Measurements from ENCODE around the gene SUMO2. TPM values are rescaled to one million over a fixed set of nuclear protein-coding genes. Genes with fewer than 3 reads are reported as not detected.

SUMO2 gene
- total RNA-seq, 1 experiment from 2014 or later: 675 TPM

DNA sequence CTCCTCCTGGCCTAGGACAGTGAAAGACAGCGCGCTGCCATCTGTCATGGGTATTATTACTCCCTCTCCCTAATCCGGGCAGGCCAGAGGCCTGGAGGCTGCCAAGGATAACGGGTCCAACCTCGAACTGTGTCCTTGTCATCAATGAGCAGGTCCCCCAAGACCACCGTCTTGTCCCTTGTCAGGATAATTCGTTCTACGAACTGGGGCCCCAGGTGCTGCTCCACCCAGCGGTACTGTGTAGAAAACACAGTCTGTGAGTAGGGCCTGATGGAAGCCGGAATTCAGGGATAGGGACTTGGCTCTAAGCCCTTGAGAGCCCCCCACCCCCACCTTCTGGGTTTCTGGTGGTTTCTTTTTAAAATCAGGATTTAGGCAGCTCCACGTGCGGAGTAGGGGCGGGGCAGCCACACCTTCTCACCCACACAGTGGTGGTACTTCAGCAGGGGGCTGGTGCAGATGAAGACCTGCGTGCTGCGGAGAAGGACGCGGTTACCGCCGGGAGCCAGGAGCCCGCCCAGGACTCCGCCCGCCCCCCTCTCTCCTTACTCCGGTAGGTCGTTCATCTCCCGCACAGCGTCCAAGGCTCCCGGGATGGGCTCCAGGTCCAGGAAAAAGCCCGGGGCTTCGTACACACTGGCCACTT is 52.0 kb downstream of the SUMO2 start:
- Histone ChIP-seq H3K36me3 (ENCODE audit: control insufficient read depth, insufficient read depth, low read length) (peaks cover 4% of the 10 kb centered on the region), H3K4me3 (ENCODE audit: low read depth, low read length) (peak overlapping the region; percentile 85), H3K27me3 (replicated peaks; ENCODE audit: control insufficient read depth, insufficient read depth, low read length) (no peaks in the 10 kb centered on the region), H3K9me3 (no peaks in the 10 kb centered on the region), H3K4me1 (peaks cover 19% of the 10 kb centered on the region)
- Mint-ChIP-seq H3K9me3 (ENCODE audit: unreplicated experiment) (no peaks in the 10 kb centered on the region), H3K27me3 (ENCODE audit: insufficient read depth, unreplicated experiment) (no peaks in the 10 kb centered on the region), H3K27ac (ENCODE audit: unreplicated experiment) (peak overlapping the region; percentile 91), H3K4me3 (ENCODE audit: unreplicated experiment) (peak overlapping the region; percentile 93), H3K36me3 (ENCODE audit: insufficient read depth, unreplicated experiment) (peaks cover 73% of the 10 kb centered on the region), H3K4me1 (ENCODE audit: low read depth, unreplicated experiment) (peaks cover 8% of the 10 kb centered on the region)
- DNase-seq: peak; percentile 71 to 75
- TSS peak; percentile 53 for BruUV-seq (replicated peaks)
- intact Hi-C loops (cut with micrococcal nuclease; ENCODE audit: unreplicated experiment): loop anchor here (1.0 to 5.0 kb wide), 4 partner anchors 16 to 72 kb away; partner anchors contain the start of gene JPT1
- ChIA-PET CTCF (interaction anchor here (0.8 to 3.7 kb wide), 9 partner anchors 12 to 170 kb away, joined by 3 to 30 read pairs (median 4); partner anchors contain the start of genes ARMC7 and SLC16A5), POLR2A (interaction anchor here (0.6 to 1.3 kb wide), 6 partner anchors 21 to 263 kb away, joined by 3 to 5 read pairs (median 4); partner anchors contain the start of genes ARMC7, MIF4GD and SLC16A5)
- TF ChIP-seq CTCF (IDR thresholded peaks at IDR 0.05; ENCODE audit: insufficient read depth in 1 of 2, low read depth in 1 of 2, low read length in 1 of 2, severe bottlenecking in 1 of 2, unreplicated experiment in 1 of 2): peak; percentile 47 to 73

DNA sequence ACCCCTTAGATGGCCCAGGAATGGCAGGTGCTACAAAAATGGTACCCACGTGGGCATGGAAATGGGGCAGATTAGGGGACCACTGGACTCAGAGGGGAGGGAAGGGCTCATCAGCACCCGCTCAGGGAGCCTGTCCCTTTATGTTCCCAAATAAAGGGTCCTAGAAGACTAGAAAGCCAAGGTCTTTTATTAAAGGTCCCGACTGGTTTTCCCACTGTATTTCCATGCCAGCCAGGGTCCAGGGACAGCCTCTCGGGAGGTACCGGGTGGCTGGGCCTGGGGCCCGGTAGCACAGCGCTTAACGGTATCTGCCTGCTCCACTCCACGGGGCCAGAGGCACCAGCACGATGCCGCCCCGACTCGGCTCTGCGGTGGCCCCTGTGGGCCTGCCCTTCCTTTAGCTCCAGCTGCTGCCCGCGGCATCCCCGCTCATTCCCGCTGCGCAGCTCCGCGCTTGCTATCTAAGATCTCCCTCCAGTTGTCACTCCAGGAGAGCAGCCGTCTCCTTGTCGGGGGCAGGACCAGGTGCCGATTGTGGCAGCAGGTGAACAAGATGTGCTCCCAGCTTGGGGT is 52.6 kb downstream of the SUMO2 start:
- no peaks in the 10 kb centered on the region for H3K9me3 Mint-ChIP-seq (ENCODE audit: unreplicated experiment)
- Histone ChIP-seq H3K9me3 (no peaks in the 10 kb centered on the region), H3K4me3 (ENCODE audit: low read depth, low read length) (peak overlapping the region; percentile 85), H3K27me3 (replicated peaks; ENCODE audit: control insufficient read depth, insufficient read depth, low read length) (no peaks in the 10 kb centered on the region), H3K4me1 (peaks cover 20% of the 10 kb centered on the region), H3K36me3 (ENCODE audit: control insufficient read depth, insufficient read depth, low read length) (peaks cover 4% of the 10 kb centered on the region)
- TF ChIP-seq CTCF (IDR thresholded peaks at IDR 0.05; ENCODE audit: insufficient read depth in 1 of 2, low read depth in 1 of 2, low read length in 1 of 2, severe bottlenecking in 1 of 2, unreplicated experiment in 1 of 2): no peak
- peaks cover 73% of the 10 kb centered on the region for H3K36me3 Mint-ChIP-seq (ENCODE audit: insufficient read depth, unreplicated experiment)
- peak overlapping the region; percentile 93 for H3K4me3 Mint-ChIP-seq (ENCODE audit: unreplicated experiment)
- ChIA-PET CTCF (interaction anchor here (1.3 to 3.7 kb wide), 4 partner anchors 16 to 70 kb away, joined by 3 to 30 read pairs (median 12); partner anchors contain the start of genes ARMC7 and SLC16A5), POLR2A (no interaction called here)
- DNase-seq: no peak
- no TSS peak for BruUV-seq (replicated peaks)
- intact Hi-C loops (cut with micrococcal nuclease; ENCODE audit: unreplicated experiment): loop anchor here (2.0 to 5.0 kb wide), 2 partner anchors 25 to 72 kb away; partner anchors contain the start of gene JPT1
- no peaks in the 10 kb centered on the region for H3K27me3 Mint-ChIP-seq (ENCODE audit: insufficient read depth, unreplicated experiment)
- H3K27ac Mint-ChIP-seq (ENCODE audit: unreplicated experiment): peak overlapping the region; percentile 91
- peaks cover 12% of the 10 kb centered on the region for H3K4me1 Mint-ChIP-seq (ENCODE audit: low read depth, unreplicated experiment)

GRCh38 chr17:75129576-75129975 is 53.2 kb downstream of the SUMO2 start:
- ChIA-PET POLR2A (interaction anchor here (0.5 kb wide), 1 partner anchor 100 kb away, joined by 3 read pairs; no protein-coding TSS in a partner anchor), CTCF (interaction anchor here (2.3 to 3.7 kb wide), 2 partner anchors 16 to 70 kb away, joined by 20 to 30 read pairs; no protein-coding TSS in a partner anchor)
- H3K27me3 ChIP-seq (replicated peaks; ENCODE audit: control insufficient read depth, insufficient read depth, low read length): no peaks in the 10 kb centered on the region
- H3K4me3 Mint-ChIP-seq (ENCODE audit: unreplicated experiment): peak overlapping the region; percentile 93
- H3K9me3 Mint-ChIP-seq (ENCODE audit: unreplicated experiment): no peaks in the 10 kb centered on the region
- no peak for DNase-seq
- TF ChIP-seq CTCF (IDR thresholded peaks at IDR 0.05; ENCODE audit: insufficient read depth in 1 of 2, low read depth in 1 of 2, low read length in 1 of 2, severe bottlenecking in 1 of 2, unreplicated experiment in 1 of 2): no peak
- H3K9me3 ChIP-seq: no peaks in the 10 kb centered on the region
- H3K4me1 ChIP-seq: peaks cover 26% of the 10 kb centered on the region
- H3K4me1 Mint-ChIP-seq (ENCODE audit: low read depth, unreplicated experiment): peaks cover 18% of the 10 kb centered on the region
- peaks cover 72% of the 10 kb centered on the region for H3K36me3 Mint-ChIP-seq (ENCODE audit: insufficient read depth, unreplicated experiment)
- intact Hi-C loops (cut with micrococcal nuclease; ENCODE audit: unreplicated experiment): no loop called here
- no peak overlapping the region for H3K27ac Mint-ChIP-seq (ENCODE audit: unreplicated experiment)
- no TSS peak for BruUV-seq (replicated peaks)
- peaks cover 4% of the 10 kb centered on the region for H3K36me3 ChIP-seq (ENCODE audit: control insufficient read depth, insufficient read depth, low read length)
- no peak overlapping the region for H3K4me3 ChIP-seq (ENCODE audit: low read depth, low read length)
- H3K27me3 Mint-ChIP-seq (ENCODE audit: insufficient read depth, unreplicated experiment): no peaks in the 10 kb centered on the region
